Ishikawa (cell line): ENCODE data around the gene PHKA2.

Source experiments
- CEBPB ChIP-seq: IDR thresholded peaks from 2 replicates; pipeline ENCODE4 v1.6.1; 2012
- CREB1 ChIP-seq: IDR thresholded peaks from 2 replicates; pipeline ENCODE4 v1.6.1; 2012; ENCODE audit warnings: low read depth
- EGR1 ChIP-seq: IDR thresholded peaks from 2 replicates; pipeline ENCODE4 v1.6.1; 2012
- EP300 ChIP-seq: IDR thresholded peaks from 2 replicates; pipeline ENCODE4 v1.6.1; 2012; ENCODE audit warnings: borderline replicate concordance
- FOXM1 ChIP-seq: IDR thresholded peaks from 2 replicates; pipeline ENCODE4 v1.6.1; 2012; ENCODE audit warnings: low read depth, borderline replicate concordance
- MAX ChIP-seq: IDR thresholded peaks from 2 replicates; pipeline ENCODE4 v1.6.1; 2012
- NFIC ChIP-seq: IDR thresholded peaks from 2 replicates; pipeline ENCODE4 v1.6.1; 2012
- RAD21 ChIP-seq: IDR thresholded peaks from 2 replicates; pipeline ENCODE4 v1.6.1; 2012; ENCODE audit warnings: low read depth
- REST ChIP-seq: IDR thresholded peaks from 2 replicates; pipeline ENCODE4 v1.6.1; 2012; ENCODE audit warnings: low read depth, mild to moderate bottlenecking
- TAF1 ChIP-seq: IDR thresholded peaks from 2 replicates; pipeline ENCODE4 v1.6.1; 2012; ENCODE audit warnings: low read depth, mild to moderate bottlenecking
- TCF12 ChIP-seq: IDR thresholded peaks from 2 replicates; pipeline ENCODE4 v1.6.1; 2012; ENCODE audit warnings: low read depth
- TEAD4 ChIP-seq: IDR thresholded peaks from 2 replicates; pipeline ENCODE4 v1.6.1; 2012
- USF1 ChIP-seq: IDR thresholded peaks from 2 replicates; pipeline ENCODE4 v1.6.1; 2012
- YY1 ChIP-seq: IDR thresholded peaks from 2 replicates; pipeline ENCODE4 v1.6.1; 2012; ENCODE audit warnings: low read depth
- ZBTB7A ChIP-seq: IDR thresholded peaks from 2 replicates; pipeline ENCODE4 v1.6.1; 2012; ENCODE audit warnings: low read depth

PHKA2 gene

GRCh38 chrX:18946157-18946556, 37.8 kb downstream of the PHKA2 start:
- TF ChIP-seq TEAD4 (no peak), CEBPB (no peak), REST (no peak), TCF12 (no peak), USF1 (no peak), CREB1 (no peak), NFIC (no peak), YY1 (no peak), FOXM1 (no peak), TAF1 (no peak), ZBTB7A (no peak), EP300 (no peak), RAD21 (no peak)

- TF ChIP-seq EGR1 (no peak), TAF1 (no peak), TCF12 (no peak), CREB1 (no peak), FOXM1 (no peak), ZBTB7A (no peak), MAX (no peak), NFIC (no peak), RAD21 (no peak), REST (no peak), EP300 (no peak), USF1 (no peak), CEBPB (no peak), TEAD4 (no peak), YY1 (no peak)
Observed at GRCh38 chrX:18945483-18945882, 38.4 kb downstream of the PHKA2 start.

GRCh38 chrX:18944482-18944881, 39.4 kb downstream of the PHKA2 start:
- TF ChIP-seq FOXM1: no peak
- no peak for TF ChIP-seq EP300
- TF ChIP-seq YY1: no peak
- TF ChIP-seq REST: no peak

- TF ChIP-seq YY1 (no peak), ZBTB7A (no peak), EP300 (no peak), TCF12 (no peak), CEBPB (no peak), FOXM1 (no peak), USF1 (no peak), MAX (no peak), TEAD4 (no peak), EGR1 (no peak), NFIC (no peak), CREB1 (no peak), TAF1 (no peak), RAD21 (no peak), REST (no peak)
Observed at GRCh38 chrX:18941896-18942295, 42.0 kb downstream of the PHKA2 start.
